OCI-LY1 (cell line): Measurements from ENCODE around the gene POT1.

ENCODE experiments used
- H2AFZ ChIP-seq: fragments of 200-600 bp; sonication (generic), shearing (Covaris generic); 2 replicates; pipeline ENCODE4 v1.6.0; 2014; ENCODE audit warnings: antibody characterized with exemption, mild to moderate bottlenecking, low read length
- H3F3A ChIP-seq: fragments of 200-600 bp; sonication (generic), shearing (Covaris generic); 2 replicates; pipeline ENCODE4 v1.6.0; 2014; ENCODE audit warnings: mild to moderate bottlenecking, antibody characterized with exemption, low read length, moderate library complexity; ENCODE audit not compliant: insufficient read depth
- H3K27ac ChIP-seq: fragments of 200-600 bp; sonication (generic); 2 replicates; pipeline ENCODE4 v1.5.1; 2014; ENCODE audit warnings: low read length, mixed run types, mild to moderate bottlenecking, low read depth; ENCODE audit not compliant: poor library complexity, severe bottlenecking
- H3K27me3 ChIP-seq: fragments of 200-600 bp; sonication (generic); 2 replicates; pipeline ENCODE4 v1.6.0; 2014; ENCODE audit warnings: antibody characterized with exemption, mild to moderate bottlenecking, low read length, moderate library complexity; ENCODE audit not compliant: insufficient read depth
- H3K36me3 ChIP-seq: fragments of 200-600 bp; sonication (generic); 2 replicates; pipeline ENCODE4 v1.6.1; 2014; ENCODE audit warnings: mild to moderate bottlenecking, antibody characterized with exemption, low read length, moderate library complexity, mixed read lengths; ENCODE audit not compliant: insufficient read depth
- H3K4me1 ChIP-seq: fragments of 200-600 bp; sonication (generic); 2 replicates; pipeline ENCODE4 v1.5.1; 2014; ENCODE audit warnings: mild to moderate bottlenecking, low read length, moderate library complexity; ENCODE audit not compliant: insufficient read depth, severe bottlenecking
- H3K4me2 ChIP-seq: fragments of 200-600 bp; sonication (generic), shearing (Covaris generic); 2 replicates; pipeline ENCODE4 v1.6.1; 2014; ENCODE audit warnings: low read length
- H3K4me3 ChIP-seq: fragments of 200-600 bp; sonication (generic); 2 replicates; pipeline ENCODE4 v1.5.1; 2014; ENCODE audit warnings: low read length, low read depth, mild to moderate bottlenecking, mixed read lengths; ENCODE audit not compliant: poor library complexity, severe bottlenecking
- H3K79me2 ChIP-seq: fragments of 200-600 bp; shearing (Covaris generic); 2 replicates; pipeline ENCODE4 v1.6.1; 2016; ENCODE audit warnings: mixed run types, low read length, mixed read lengths; ENCODE audit not compliant: insufficient read depth
- H3K9ac ChIP-seq: fragments of 200-600 bp; sonication (generic), shearing (Covaris generic); 2 replicates; pipeline ENCODE4 v1.6.1; 2014; ENCODE audit warnings: mild to moderate bottlenecking, low read length, mixed read lengths
- H3K9me2 ChIP-seq: fragments of 200-600 bp; sonication (generic), shearing (Covaris generic); 2 replicates; pipeline ENCODE4 v1.6.1; 2014; ENCODE audit warnings: low read depth, mild to moderate bottlenecking, low read length, mixed read lengths
- H3K9me3 ChIP-seq: fragments of 200-600 bp; shearing (Covaris generic); 2 replicates; pipeline ENCODE4 v1.6.1; 2014; ENCODE audit warnings: low read length, mixed read lengths
- H4K20me1 ChIP-seq: fragments of 200-600 bp; sonication (generic), shearing (Covaris generic); 2 replicates; pipeline ENCODE4 v1.6.0; 2016; ENCODE audit warnings: mild to moderate bottlenecking, low read length; ENCODE audit not compliant: insufficient read depth
- CTCF ChIP-seq: fragments of 200-600 bp; sonication (generic), shearing (Covaris generic); IDR thresholded peaks from 2 replicates; pipeline ENCODE4 v1.5.1; 2017; ENCODE audit warnings: mild to moderate bottlenecking, antibody characterized with exemption, low read length, moderate library complexity, mixed read lengths
- EZH2 ChIP-seq: fragments of 200-600 bp; sonication (generic), shearing (Covaris generic); IDR thresholded peaks from 2 replicates; pipeline ENCODE4 v1.8.0; 2017; ENCODE audit warnings: borderline replicate concordance, mixed run types, mild to moderate bottlenecking, antibody characterized with exemption, low read length, moderate library complexity, mixed read lengths

The POT1 gene

GRCh38 chr7:124956160-124956559, 26.5 kb upstream of the POT1 start:
- no peak overlapping the region for H3K27ac ChIP-seq

GRCh38 chr7:124954790-124955189, 25.2 kb upstream of the POT1 start:
- no peak overlapping the region for H2AFZ ChIP-seq
- TF ChIP-seq CTCF, result no peak
- H3K4me3 ChIP-seq, result no peak overlapping the region
- no peaks in the 10 kb centered on the region for H3K79me2 ChIP-seq
- H3K9ac ChIP-seq, result no peak overlapping the region
- no peaks in the 10 kb centered on the region for H3K4me1 ChIP-seq
- H3K36me3 ChIP-seq, result no peaks in the 10 kb centered on the region
- no peaks in the 10 kb centered on the region for H4K20me1 ChIP-seq
- H3K9me2 ChIP-seq, result no peaks in the 10 kb centered on the region
- H3K4me2 ChIP-seq, result no peak overlapping the region
- H3K27ac ChIP-seq, result no peak overlapping the region
- no peaks in the 10 kb centered on the region for H3F3A ChIP-seq
- H3K9me3 ChIP-seq, result no peaks in the 10 kb centered on the region
- H3K27me3 ChIP-seq, result no peaks in the 10 kb centered on the region

More at GRCh38 chr7:124956160-124956559, 26.5 kb upstream of the POT1 start:
- H2AFZ ChIP-seq, result no peak overlapping the region
- H3F3A ChIP-seq, result no peaks in the 10 kb centered on the region
- H3K27me3 ChIP-seq, result no peaks in the 10 kb centered on the region
- H3K9ac ChIP-seq, result no peak overlapping the region
- no peaks in the 10 kb centered on the region for H3K36me3 ChIP-seq
- no peak for TF ChIP-seq EZH2
- no peak for TF ChIP-seq CTCF
- H4K20me1 ChIP-seq, result no peaks in the 10 kb centered on the region
- H3K4me3 ChIP-seq, result no peak overlapping the region
- H3K4me1 ChIP-seq, result no peaks in the 10 kb centered on the region
- H3K9me2 ChIP-seq, result no peaks in the 10 kb centered on the region
- H3K4me2 ChIP-seq, result no peak overlapping the region
- H3K9me3 ChIP-seq, result no peaks in the 10 kb centered on the region
- H3K79me2 ChIP-seq, result no peaks in the 10 kb centered on the region

GRCh38 chr7:124945680-124946079, 16.1 kb upstream of the POT1 start:
- Histone ChIP-seq H3K4me2 (no peak overlapping the region), H2AFZ (no peak overlapping the region), H3K9ac (no peak overlapping the region), H3K27ac (no peak overlapping the region), H3F3A (no peaks in the 10 kb centered on the region), H3K9me2 (no peaks in the 10 kb centered on the region), H3K4me3 (no peak overlapping the region), H4K20me1 (no peaks in the 10 kb centered on the region), H3K4me1 (no peaks in the 10 kb centered on the region), H3K36me3 (no peaks in the 10 kb centered on the region), H3K27me3 (no peaks in the 10 kb centered on the region), H3K79me2 (no peaks in the 10 kb centered on the region), H3K9me3 (no peaks in the 10 kb centered on the region)
- TF ChIP-seq CTCF (no peak), EZH2 (no peak)
